ENCODE results near the gene CAV2.

The CAV2 gene

DNA sequence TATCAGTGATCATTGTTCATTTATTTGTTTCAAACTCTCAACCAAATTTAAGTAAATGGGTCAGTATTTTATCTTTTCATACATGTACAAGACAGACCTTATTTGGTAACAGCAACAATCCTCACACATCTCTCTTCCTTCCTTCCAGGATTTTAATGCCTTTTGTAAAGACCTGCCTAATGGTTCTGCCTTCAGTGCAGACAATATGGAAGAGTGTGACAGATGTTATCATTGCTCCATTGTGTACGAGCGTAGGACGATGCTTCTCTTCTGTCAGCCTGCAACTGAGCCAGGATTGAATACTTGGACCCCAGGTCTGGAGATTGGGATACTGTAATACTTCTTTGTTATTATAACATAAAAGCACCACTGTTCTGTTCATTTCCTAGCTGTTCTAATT is 6.3 kb downstream of the CAV2 start:
- no peaks in the 10 kb centered on the region for H3K4me1 ChIP-seq (ENCODE audit: control insufficient read depth, low read length)
- no peaks in the 10 kb centered on the region for H3K79me2 ChIP-seq (ENCODE audit: control insufficient read depth, low read length)
- no peak overlapping the region for H3K4me3 ChIP-seq (ENCODE audit: low read length)
- H4K20me1 ChIP-seq (ENCODE audit: control insufficient read depth, insufficient read depth, low read depth, low read length): no peaks in the 10 kb centered on the region
- H3K36me3 ChIP-seq (ENCODE audit: control insufficient read depth, low read length): no peaks in the 10 kb centered on the region
- H3K9me3 ChIP-seq (ENCODE audit: control insufficient read depth, insufficient read depth, low read length): no peaks in the 10 kb centered on the region
- no peak overlapping the region for H3K4me2 ChIP-seq (ENCODE audit: low read length)
- H3K9me2 ChIP-seq (replicated peaks; ENCODE audit: control insufficient read depth, low read length): no peaks in the 10 kb centered on the region; the same call in 1 of the 2 replicates
- H3K27me3 ChIP-seq (ENCODE audit: control insufficient read depth, low read length): peaks cover 6% of the 10 kb centered on the region
- TF ChIP-seq, protein P1, sequence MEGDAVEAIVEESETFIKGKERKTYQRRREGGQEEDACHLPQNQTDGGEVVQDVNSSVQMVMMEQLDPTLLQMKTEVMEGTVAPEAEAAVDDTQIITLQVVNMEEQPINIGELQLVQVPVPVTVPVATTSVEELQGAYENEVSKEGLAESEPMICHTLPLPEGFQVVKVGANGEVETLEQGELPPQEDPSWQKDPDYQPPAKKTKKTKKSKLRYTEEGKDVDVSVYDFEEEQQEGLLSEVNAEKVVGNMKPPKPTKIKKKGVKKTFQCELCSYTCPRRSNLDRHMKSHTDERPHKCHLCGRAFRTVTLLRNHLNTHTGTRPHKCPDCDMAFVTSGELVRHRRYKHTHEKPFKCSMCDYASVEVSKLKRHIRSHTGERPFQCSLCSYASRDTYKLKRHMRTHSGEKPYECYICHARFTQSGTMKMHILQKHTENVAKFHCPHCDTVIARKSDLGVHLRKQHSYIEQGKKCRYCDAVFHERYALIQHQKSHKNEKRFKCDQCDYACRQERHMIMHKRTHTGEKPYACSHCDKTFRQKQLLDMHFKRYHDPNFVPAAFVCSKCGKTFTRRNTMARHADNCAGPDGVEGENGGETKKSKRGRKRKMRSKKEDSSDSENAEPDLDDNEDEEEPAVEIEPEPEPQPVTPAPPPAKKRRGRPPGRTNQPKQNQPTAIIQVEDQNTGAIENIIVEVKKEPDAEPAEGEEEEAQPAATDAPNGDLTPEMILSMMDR (IDR thresholded peaks at IDR 0.05; ENCODE audit: low read depth, low read length, poor library complexity, severe bottlenecking): no peak
- TF ChIP-seq EZH2phosphoT487 (IDR thresholded peaks at IDR 0.05; ENCODE audit: borderline replicate concordance, low read length): no peak
- no peaks in the 10 kb centered on the region for H3F3A ChIP-seq (ENCODE audit: control insufficient read depth, insufficient read depth)
- H3K27ac ChIP-seq (ENCODE audit: low read depth, low read length): no peak overlapping the region

DNA sequence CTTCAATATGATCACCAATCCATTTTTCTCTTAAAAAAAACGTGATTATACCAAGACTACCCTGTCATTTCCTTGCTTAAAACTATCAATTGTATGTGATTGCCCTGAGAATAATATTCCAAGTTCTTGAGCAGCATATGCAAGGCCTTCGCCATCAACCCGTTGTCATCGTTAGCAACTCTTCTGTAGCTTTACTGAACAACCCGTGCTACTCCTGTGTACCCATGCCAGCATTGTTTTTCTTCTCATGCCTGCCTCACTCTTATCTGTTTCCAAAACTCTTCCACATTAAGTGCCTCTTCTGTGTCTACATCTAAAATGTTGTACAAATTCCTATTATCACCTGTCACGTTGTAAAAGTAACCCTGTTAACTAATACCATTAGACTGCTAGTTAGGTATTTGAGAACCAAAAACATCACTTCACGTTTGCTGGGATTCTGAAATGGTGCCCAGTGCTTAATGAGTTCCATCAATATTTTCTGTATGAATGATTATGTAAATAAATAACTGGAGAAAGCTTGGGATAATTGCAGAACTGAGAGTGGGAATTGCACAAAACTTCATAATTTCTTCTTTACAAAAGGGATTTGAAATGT is 10.5 kb downstream of the CAV2 start:
- Histone ChIP-seq H3K4me1 (ENCODE audit: control insufficient read depth, low read length) (peaks cover 7% of the 10 kb centered on the region; the same call in 1 of the 2 replicates), H3F3A (ENCODE audit: control insufficient read depth, insufficient read depth) (no peaks in the 10 kb centered on the region), H3K36me3 (ENCODE audit: control insufficient read depth, low read length) (no peaks in the 10 kb centered on the region), H3K9me2 (replicated peaks; ENCODE audit: control insufficient read depth, low read length) (no peaks in the 10 kb centered on the region; the same call in 1 of the 2 replicates), H3K27me3 (ENCODE audit: control insufficient read depth, low read length) (peaks cover 24% of the 10 kb centered on the region), H3K9me3 (ENCODE audit: control insufficient read depth, insufficient read depth, low read length) (no peaks in the 10 kb centered on the region), H4K20me1 (ENCODE audit: control insufficient read depth, insufficient read depth, low read depth, low read length) (no peaks in the 10 kb centered on the region), H3K79me2 (ENCODE audit: control insufficient read depth, low read length) (no peaks in the 10 kb centered on the region), H3K4me3 (ENCODE audit: low read length) (no peak overlapping the region), H3K4me2 (ENCODE audit: low read length) (no peak overlapping the region), H3K27ac (ENCODE audit: low read depth, low read length) (no peak overlapping the region)
- TF ChIP-seq EZH2phosphoT487 (IDR thresholded peaks at IDR 0.05; ENCODE audit: borderline replicate concordance, low read length): no peak
- TF ChIP-seq, protein P1 (IDR thresholded peaks at IDR 0.05; ENCODE audit: low read depth, low read length, poor library complexity, severe bottlenecking): no peak

DNA sequence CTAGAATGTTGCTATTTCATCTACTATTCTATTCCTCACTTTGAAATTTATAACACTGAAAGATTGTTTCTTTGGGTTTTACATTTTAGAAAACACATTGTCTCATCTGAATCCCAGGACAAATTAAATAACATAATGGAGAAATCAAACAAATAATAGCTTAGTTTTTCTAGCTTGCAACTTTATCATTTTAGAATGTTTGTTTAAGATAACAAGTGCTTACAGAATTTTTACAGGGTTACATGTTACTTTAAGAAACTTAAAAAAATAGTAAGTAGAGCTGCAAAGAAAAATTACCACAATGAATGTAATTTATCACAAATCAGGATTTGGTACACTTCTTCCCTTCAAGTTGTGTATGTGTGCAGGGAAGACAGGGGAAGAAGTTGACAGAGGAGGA is 11.3 kb downstream of the CAV2 start:
- Histone ChIP-seq H3K27me3 (ENCODE audit: control insufficient read depth, low read length) (peaks cover 24% of the 10 kb centered on the region), H3K4me2 (ENCODE audit: low read length) (no peak overlapping the region), H3K4me1 (ENCODE audit: control insufficient read depth, low read length) (peaks cover 7% of the 10 kb centered on the region; the same call in 1 of the 2 replicates), H4K20me1 (ENCODE audit: control insufficient read depth, insufficient read depth, low read depth, low read length) (no peaks in the 10 kb centered on the region), H3K9me3 (ENCODE audit: control insufficient read depth, insufficient read depth, low read length) (no peaks in the 10 kb centered on the region), H3K79me2 (ENCODE audit: control insufficient read depth, low read length) (no peaks in the 10 kb centered on the region), H3K36me3 (ENCODE audit: control insufficient read depth, low read length) (no peaks in the 10 kb centered on the region), H3K4me3 (ENCODE audit: low read length) (no peak overlapping the region), H3K27ac (ENCODE audit: low read depth, low read length) (no peak overlapping the region), H3F3A (ENCODE audit: control insufficient read depth, insufficient read depth) (no peaks in the 10 kb centered on the region), H3K9me2 (replicated peaks; ENCODE audit: control insufficient read depth, low read length) (no peaks in the 10 kb centered on the region; the same call in 1 of the 2 replicates)
- no peak for TF ChIP-seq EZH2phosphoT487 (IDR thresholded peaks at IDR 0.05; ENCODE audit: borderline replicate concordance, low read length)
- TF ChIP-seq, protein P1 (IDR thresholded peaks at IDR 0.05; ENCODE audit: low read depth, low read length, poor library complexity, severe bottlenecking): no peak

Data from DOHH2 (cell line).